ENCODE results near the gene LIMS1. TPM values are rescaled to one million over a fixed set of nuclear protein-coding genes. Genes with fewer than 3 reads are reported as not detected.

The LIMS1 gene
- total and polyA plus RNA-seq, 2 of the 13 experiments (the other 11 are each of a cell fraction or from before 2014, with no cell fraction given), result 38.3 to 49.6 TPM

DNA sequence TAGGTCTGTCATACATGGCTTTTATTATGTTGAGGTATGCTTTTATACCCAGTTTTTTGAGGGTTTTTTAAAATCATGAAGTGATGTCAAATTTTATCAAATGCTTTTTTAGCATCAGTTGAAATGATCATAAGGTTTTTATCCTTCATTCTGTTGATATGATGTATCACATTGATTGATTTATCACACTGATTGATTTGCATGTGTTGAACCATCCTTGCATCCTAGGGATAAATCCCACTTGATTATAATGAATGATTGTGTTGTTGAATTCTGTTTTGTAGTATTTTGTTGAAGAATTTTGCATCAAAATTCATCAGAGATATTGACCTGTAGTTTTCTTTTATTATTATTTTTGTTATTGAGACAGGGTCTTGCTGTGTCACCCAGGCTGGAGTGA is 68.2 kb downstream of the LIMS1 start:
- no peaks in the 10 kb centered on the region for H3K27me3 ChIP-seq (ENCODE audit: control insufficient read depth in 1 of 2, insufficient read depth in 2 of 2, low read length in 2 of 2)
- no peak overlapping the region for H2AFZ ChIP-seq (ENCODE audit: low read length)
- H3K27ac ChIP-seq (ENCODE audit: extremely low read length, insufficient read depth, low read length), result no peak overlapping the region
- no peak for FAIRE-seq
- no peak overlapping the region for H3K4me3 ChIP-seq (replicated peaks in 1 of 3; ENCODE audit: insufficient read depth in 1 of 3, low read depth in 2 of 3, low read length in 3 of 3)
- H3K36me3 ChIP-seq (replicated peaks in 1 of 2; ENCODE audit: control insufficient read depth in 1 of 2, insufficient read depth in 2 of 2, low read length in 2 of 2), result peaks cover 0 to 1% of the 10 kb centered on the region in 2 experiments; a peak in 2 of 5 replicates
- no peaks in the 10 kb centered on the region; the same call in 1 of the 2 replicates for H4K20me1 ChIP-seq (ENCODE audit: insufficient read depth, low read length)
- ChIA-PET CTCF (ENCODE audit: low intra/inter-chr PET ratio, low total read pairs) (no interaction called here), POLR2A (no interaction called here)
- in situ Hi-C loops (cut with HindIII; ENCODE audit: extremely low pct_ligation_motif_present, low pct_unique_long_range_greater_than_20kb) (no loop called here), intact Hi-C loops (cut with micrococcal nuclease; ENCODE audit: unreplicated experiment) (no loop called here)
- BruUV-seq (replicated peaks), result no TSS peak
- H3K4me1 ChIP-seq (ENCODE audit: insufficient read depth, low read length), result no peaks in the 10 kb centered on the region
- DNase-seq (ENCODE audit: low spot score), result no peak
- peaks cover 42% of the 10 kb centered on the region for H3K79me2 ChIP-seq (ENCODE audit: insufficient read depth, low read length)
- ATAC-seq, result no peak
- no peak for TF ChIP-seq ZMYM4 (CRISPR knock-in tag; IDR thresholded peaks at IDR 0.05)
- no peak for TF ChIP-seq ZNF577 (CRISPR knock-in tag; IDR thresholded peaks at IDR 0.05; ENCODE audit: borderline replicate concordance, low read depth)
- no peak for TF ChIP-seq ARNT2 (CRISPR knock-in tag; IDR thresholded peaks at IDR 0.05; ENCODE audit: low read depth)
- no peak for TF ChIP-seq SIN3B (IDR thresholded peaks at IDR 0.05; ENCODE audit: low read length)
- TF ChIP-seq ZSCAN22 (CRISPR knock-in tag; IDR thresholded peaks at IDR 0.05), result no peak
- TF ChIP-seq ZNF709 (CRISPR knock-in tag; IDR thresholded peaks at IDR 0.05), result no peak
- no peak for TF ChIP-seq ZNF333 (CRISPR knock-in tag; IDR thresholded peaks at IDR 0.05; ENCODE audit: borderline replicate concordance)
- no peak for TF ChIP-seq ZNF337 (CRISPR knock-in tag; IDR thresholded peaks at IDR 0.05; ENCODE audit: borderline replicate concordance, low read depth)
- no peak for TF ChIP-seq ZNF451 (CRISPR knock-in tag; IDR thresholded peaks at IDR 0.05)
- no peak for TF ChIP-seq ZNF776 (CRISPR knock-in tag; IDR thresholded peaks at IDR 0.05)
- no peak for TF ChIP-seq ZNF772 (CRISPR knock-in tag; IDR thresholded peaks at IDR 0.05)
- H3K9me3 ChIP-seq (ENCODE audit: low read length), result no peaks in the 10 kb centered on the region
- no peak overlapping the region for H3K9ac ChIP-seq (ENCODE audit: insufficient read depth, low read depth, low read length)
- H3K4me2 ChIP-seq (ENCODE audit: low read depth, low read length), result no peak overlapping the region

DNA sequence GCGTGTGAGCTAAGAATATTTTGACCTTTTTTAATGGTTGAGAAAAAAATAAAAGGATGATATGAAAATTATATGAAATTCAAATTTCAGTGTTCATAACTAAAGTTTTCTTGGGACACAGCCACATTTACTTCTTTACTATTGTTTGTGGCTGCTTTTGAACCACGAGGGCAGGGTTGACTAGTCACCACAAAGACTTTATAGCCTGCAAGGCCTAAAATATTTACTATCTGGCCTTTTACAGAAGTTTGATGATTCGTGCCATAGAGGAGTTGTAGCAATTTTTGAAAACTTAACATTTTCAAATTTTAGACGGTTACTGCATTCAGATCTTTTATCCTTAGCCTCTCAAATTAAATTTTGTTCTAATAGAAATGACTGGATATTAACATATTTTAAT is 69.9 kb downstream of the LIMS1 start:
- no peak overlapping the region for H2AFZ ChIP-seq (ENCODE audit: low read length)
- no peaks in the 10 kb centered on the region for H3K9me3 ChIP-seq (ENCODE audit: low read length)
- H3K36me3 ChIP-seq (replicated peaks in 1 of 2; ENCODE audit: control insufficient read depth in 1 of 2, insufficient read depth in 2 of 2, low read length in 2 of 2), result peaks cover 0 to 1% of the 10 kb centered on the region in 2 experiments; a peak in 2 of 5 replicates
- no peak overlapping the region for H3K27ac ChIP-seq (ENCODE audit: extremely low read length, insufficient read depth, low read length)
- H3K9ac ChIP-seq (ENCODE audit: insufficient read depth, low read depth, low read length), result no peak overlapping the region
- no peak for DNase-seq (ENCODE audit: low spot score)
- peaks cover 2% of the 10 kb centered on the region for H4K20me1 ChIP-seq (ENCODE audit: insufficient read depth, low read length)
- H3K4me2 ChIP-seq (ENCODE audit: low read depth, low read length), result no peak overlapping the region
- FAIRE-seq, result no peak
- ChIA-PET POLR2A (no interaction called here), CTCF (ENCODE audit: low intra/inter-chr PET ratio, low total read pairs) (no interaction called here)
- H3K4me3 ChIP-seq (replicated peaks in 1 of 3; ENCODE audit: insufficient read depth in 1 of 3, low read depth in 2 of 3, low read length in 3 of 3), result no peak overlapping the region
- intact Hi-C loops (cut with micrococcal nuclease; ENCODE audit: unreplicated experiment), result no loop called here
- no TSS peak for BruUV-seq (replicated peaks)
- 88% methylated on average over 4 of the region's 4 CpGs for WGBS (ENCODE audit: low lambda C conversion rate)
- no peak for ATAC-seq
- in situ Hi-C loops (cut with HindIII; ENCODE audit: extremely low pct_ligation_motif_present, low pct_unique_long_range_greater_than_20kb), result no loop called here
- H3K27me3 ChIP-seq (ENCODE audit: control insufficient read depth in 1 of 2, insufficient read depth in 2 of 2, low read length in 2 of 2), result no peaks in the 10 kb centered on the region
- H3K79me2 ChIP-seq (ENCODE audit: insufficient read depth, low read length), result peaks cover 44% of the 10 kb centered on the region
- H3K4me1 ChIP-seq (ENCODE audit: insufficient read depth, low read length), result no peaks in the 10 kb centered on the region
- TF ChIP-seq NCOA1 (CRISPR knock-in tag; IDR thresholded peaks at IDR 0.05), result no peak
- TF ChIP-seq, protein P1, sequence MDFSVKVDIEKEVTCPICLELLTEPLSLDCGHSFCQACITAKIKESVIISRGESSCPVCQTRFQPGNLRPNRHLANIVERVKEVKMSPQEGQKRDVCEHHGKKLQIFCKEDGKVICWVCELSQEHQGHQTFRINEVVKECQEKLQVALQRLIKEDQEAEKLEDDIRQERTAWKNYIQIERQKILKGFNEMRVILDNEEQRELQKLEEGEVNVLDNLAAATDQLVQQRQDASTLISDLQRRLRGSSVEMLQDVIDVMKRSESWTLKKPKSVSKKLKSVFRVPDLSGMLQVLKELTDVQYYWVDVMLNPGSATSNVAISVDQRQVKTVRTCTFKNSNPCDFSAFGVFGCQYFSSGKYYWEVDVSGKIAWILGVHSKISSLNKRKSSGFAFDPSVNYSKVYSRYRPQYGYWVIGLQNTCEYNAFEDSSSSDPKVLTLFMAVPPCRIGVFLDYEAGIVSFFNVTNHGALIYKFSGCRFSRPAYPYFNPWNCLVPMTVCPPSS (IDR thresholded peaks at IDR 0.05), result no peak
- TF ChIP-seq MTF2 (CRISPR knock-in tag; IDR thresholded peaks at IDR 0.05; ENCODE audit: borderline replicate concordance), result no peak
- TF ChIP-seq ZSCAN30 (CRISPR knock-in tag; IDR thresholded peaks at IDR 0.05), result no peak
- TF ChIP-seq MEIS1 (CRISPR knock-in tag; IDR thresholded peaks at IDR 0.05; ENCODE audit: borderline replicate concordance), result no peak
- no peak for TF ChIP-seq RARA (CRISPR knock-in tag; IDR thresholded peaks at IDR 0.05)
- TF ChIP-seq, protein P2, sequence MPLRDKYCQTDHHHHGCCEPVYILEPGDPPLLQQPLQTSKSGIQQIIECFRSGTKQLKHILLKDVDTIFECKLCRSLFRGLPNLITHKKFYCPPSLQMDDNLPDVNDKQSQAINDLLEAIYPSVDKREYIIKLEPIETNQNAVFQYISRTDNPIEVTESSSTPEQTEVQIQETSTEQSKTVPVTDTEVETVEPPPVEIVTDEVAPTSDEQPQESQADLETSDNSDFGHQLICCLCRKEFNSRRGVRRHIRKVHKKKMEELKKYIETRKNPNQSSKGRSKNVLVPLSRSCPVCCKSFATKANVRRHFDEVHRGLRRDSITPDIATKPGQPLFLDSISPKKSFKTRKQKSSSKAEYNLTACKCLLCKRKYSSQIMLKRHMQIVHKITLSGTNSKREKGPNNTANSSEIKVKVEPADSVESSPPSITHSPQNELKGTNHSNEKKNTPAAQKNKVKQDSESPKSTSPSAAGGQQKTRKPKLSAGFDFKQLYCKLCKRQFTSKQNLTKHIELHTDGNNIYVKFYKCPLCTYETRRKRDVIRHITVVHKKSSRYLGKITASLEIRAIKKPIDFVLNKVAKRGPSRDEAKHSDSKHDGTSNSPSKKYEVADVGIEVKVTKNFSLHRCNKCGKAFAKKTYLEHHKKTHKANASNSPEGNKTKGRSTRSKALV (CRISPR knock-in tag; IDR thresholded peaks at IDR 0.05), result no peak
- TF ChIP-seq HMGA1 (CRISPR knock-in tag; conservative IDR thresholded peaks at IDR 0.05), result no peak
- TF ChIP-seq POLR2A (IDR thresholded peaks at IDR 0.05; ENCODE audit: insufficient read depth in 1 of 2, low read depth in 2 of 2, low read length in 2 of 2), result no peak
